Superior temporal gyrus (tissue), 1 donor: Measurements from ENCODE around the gene MT1X.

ENCODE experiments used
- DNase-seq: peaks from one replicate; pipeline ENCODE4 v3.0.0-alpha.2; 2016; ENCODE audit errors: extremely low spot score

MT1X gene

GRCh38 chr16:56679078-56679730 is 3.1 kb upstream of the MT1X start:
- no peak for DNase-seq

- DNase-seq, result no peak
Observed at GRCh38 chr16:56679818-56680217, 2.5 kb upstream of the MT1X start.

GRCh38 chr16:56682703-56683397 is 580 bp downstream of the MT1X start:
- no peak for DNase-seq

GRCh38 chr16:56683424-56684172 is 1.3 kb downstream of the MT1X start:
- DNase-seq, result no peak

GRCh38 chr16:56684256-56684925 is 2.1 kb downstream of the MT1X start:
- DNase-seq, result no peak

- no peak for DNase-seq
Observed at GRCh38 chr16:56684926-56685590, 2.8 kb downstream of the MT1X start.

GRCh38 chr16:56686758-56687157 is 4.5 kb downstream of the MT1X start:
- DNase-seq, result no peak

- no peak for DNase-seq
Observed at GRCh38 chr16:56688762-56689161, 6.5 kb downstream of the MT1X start.

GRCh38 chr16:56689171-56689570 is 6.9 kb downstream of the MT1X start:
- DNase-seq, result no peak

- DNase-seq, result no peak
Observed at GRCh38 chr16:56690420-56691122, 8.3 kb downstream of the MT1X start.

- no peak for DNase-seq
Observed at GRCh38 chr16:56691885-56692284, 9.6 kb downstream of the MT1X start.

- no peak for DNase-seq
Observed at GRCh38 chr16:56695246-56695645, 13.0 kb downstream of the MT1X start.

GRCh38 chr16:56697456-56698155 is 15.3 kb downstream of the MT1X start:
- no peak for DNase-seq

- DNase-seq, result no peak
Observed at GRCh38 chr16:56700195-56700594, 17.9 kb downstream of the MT1X start.

- no peak for DNase-seq
Observed at GRCh38 chr16:56700631-56701030, 18.4 kb downstream of the MT1X start.

GRCh38 chr16:56701534-56701933 is 19.3 kb downstream of the MT1X start:
- no peak for DNase-seq

GRCh38 chr16:56702836-56703235 is 20.6 kb downstream of the MT1X start:
- DNase-seq, result no peak

- no peak for DNase-seq
Observed at GRCh38 chr16:56708525-56709442, 26.5 kb downstream of the MT1X start.

GRCh38 chr16:56709443-56710040 is 27.3 kb downstream of the MT1X start:
- no peak for DNase-seq
